ENCODE measurements around the gene KANSL3. TPM values are rescaled to one million over a fixed set of nuclear protein-coding genes. Genes with fewer than 3 reads are reported as not detected.

Gene KANSL3
- total and polyA plus RNA-seq, 2 experiments from 2014 or later: 15.0 to 23.9 TPM

GRCh38 chr2:96547731-96548171, 90.4 kb downstream of the KANSL3 start:
- 90% methylated on average over 6 of the region's 6 CpGs for WGBS, 2 experiments (ENCODE audit: low coverage in 1 of 2, low lambda C conversion rate in 2 of 2, missing lambda C conversion rate in 2 of 2)
- no peak for DNase-seq
- Histone ChIP-seq H2AFZ (no peak overlapping the region), H3K27me3 (replicated peaks; ENCODE audit: insufficient read depth) (no peaks in the 10 kb centered on the region), H3K9me3 (ENCODE audit: low read depth) (no peaks in the 10 kb centered on the region), H3K4me1 (ENCODE audit: insufficient read depth) (no peaks in the 10 kb centered on the region), H3F3A (ENCODE audit: insufficient read depth) (no peaks in the 10 kb centered on the region), H3K9ac (no peak overlapping the region), H3K36me3 (ENCODE audit: low read depth) (peaks cover 3% of the 10 kb centered on the region; the same call in 1 of the 2 replicates), H3K4me3 (no peak overlapping the region), H3K27ac (no peak overlapping the region), H3K9me2 (ENCODE audit: insufficient read depth) (no peaks in the 10 kb centered on the region), H4K20me1 (ENCODE audit: insufficient read depth) (no peaks in the 10 kb centered on the region), H3K4me2 (ENCODE audit: unreplicated experiment) (no peak overlapping the region), H3K79me2 (ENCODE audit: insufficient read depth) (peaks cover 39% of the 10 kb centered on the region)
- in situ Hi-C loops (cut with MboI): no loop called here
- TF ChIP-seq EZH2phosphoT487 (IDR thresholded peaks at IDR 0.05; ENCODE audit: insufficient read depth, low read depth) (no peak), EZH2 (IDR thresholded peaks at IDR 0.05; ENCODE audit: insufficient read depth, poor library complexity, severe bottlenecking) (no peak)

- no peak overlapping the region for H3K9ac ChIP-seq
- H3K9me2 ChIP-seq (ENCODE audit: insufficient read depth): no peaks in the 10 kb centered on the region
- no peak overlapping the region for H3K4me3 ChIP-seq
- H3K27me3 ChIP-seq (replicated peaks; ENCODE audit: insufficient read depth): no peaks in the 10 kb centered on the region
- H3K4me2 ChIP-seq (ENCODE audit: unreplicated experiment): no peak overlapping the region
- TF ChIP-seq EZH2 (IDR thresholded peaks at IDR 0.05; ENCODE audit: insufficient read depth, poor library complexity, severe bottlenecking) (no peak), EZH2phosphoT487 (IDR thresholded peaks at IDR 0.05; ENCODE audit: insufficient read depth, low read depth) (no peak)
- WGBS, 2 experiments (ENCODE audit: low coverage in 1 of 2, low lambda C conversion rate in 2 of 2, missing lambda C conversion rate in 2 of 2): 98 to 99% methylated on average over 7 of the region's 7 CpGs
- H3K27ac ChIP-seq: no peak overlapping the region
- H3K4me1 ChIP-seq (ENCODE audit: insufficient read depth): no peaks in the 10 kb centered on the region
- H3F3A ChIP-seq (ENCODE audit: insufficient read depth): no peaks in the 10 kb centered on the region
- no peak overlapping the region for H2AFZ ChIP-seq
- no peaks in the 10 kb centered on the region for H3K9me3 ChIP-seq (ENCODE audit: low read depth)
- in situ Hi-C loops (cut with MboI): no loop called here
- peaks cover 3% of the 10 kb centered on the region; the same call in 1 of the 2 replicates for H3K36me3 ChIP-seq (ENCODE audit: low read depth)
- peaks cover 40% of the 10 kb centered on the region for H3K79me2 ChIP-seq (ENCODE audit: insufficient read depth)
- DNase-seq: no peak
- no peaks in the 10 kb centered on the region for H4K20me1 ChIP-seq (ENCODE audit: insufficient read depth)
Measured at GRCh38 chr2:96547203-96547641, 90.9 kb downstream of the KANSL3 start.

- in situ Hi-C loops (cut with MboI): no loop called here
- WGBS, 2 experiments (ENCODE audit: low coverage in 1 of 2, low lambda C conversion rate in 2 of 2, missing lambda C conversion rate in 2 of 2): 74 to 81% methylated on average over 8 of the region's 8 CpGs
- H3K79me2 ChIP-seq (ENCODE audit: insufficient read depth): peaks cover 40% of the 10 kb centered on the region
- peaks cover under 1% of the 10 kb centered on the region; the same call in 1 of the 2 replicates for H3K4me1 ChIP-seq (ENCODE audit: insufficient read depth)
- no peaks in the 10 kb centered on the region for H4K20me1 ChIP-seq (ENCODE audit: insufficient read depth)
- H3K27me3 ChIP-seq (replicated peaks; ENCODE audit: insufficient read depth): no peaks in the 10 kb centered on the region
- H2AFZ ChIP-seq: no peak overlapping the region
- TF ChIP-seq EZH2 (IDR thresholded peaks at IDR 0.05; ENCODE audit: insufficient read depth, poor library complexity, severe bottlenecking) (no peak), EZH2phosphoT487 (IDR thresholded peaks at IDR 0.05; ENCODE audit: insufficient read depth, low read depth) (no peak)
- H3K4me2 ChIP-seq (ENCODE audit: unreplicated experiment): no peak overlapping the region
- DNase-seq: no peak
- no peak overlapping the region for H3K9ac ChIP-seq
- no peaks in the 10 kb centered on the region for H3F3A ChIP-seq (ENCODE audit: insufficient read depth)
- H3K9me2 ChIP-seq (ENCODE audit: insufficient read depth): no peaks in the 10 kb centered on the region
- H3K27ac ChIP-seq: no peak overlapping the region
- no peak overlapping the region for H3K4me3 ChIP-seq
- peaks cover 3% of the 10 kb centered on the region; the same call in 1 of the 2 replicates for H3K36me3 ChIP-seq (ENCODE audit: low read depth)
- H3K9me3 ChIP-seq (ENCODE audit: low read depth): no peaks in the 10 kb centered on the region
Measured at GRCh38 chr2:96546797-96547196, 91.3 kb downstream of the KANSL3 start.

GRCh38 chr2:96546321-96546720, 91.8 kb downstream of the KANSL3 start:
- 97% methylated on average over 5 of the region's 5 CpGs for WGBS, 2 experiments (ENCODE audit: low coverage in 1 of 2, low lambda C conversion rate in 2 of 2, missing lambda C conversion rate in 2 of 2)
- in situ Hi-C loops (cut with MboI): no loop called here
- peaks cover 40% of the 10 kb centered on the region for H3K79me2 ChIP-seq (ENCODE audit: insufficient read depth)

More at GRCh38 chr2:96546321-96546720, 91.8 kb downstream of the KANSL3 start:
- Histone ChIP-seq H3K9ac (no peak overlapping the region), H3K9me3 (ENCODE audit: low read depth) (no peaks in the 10 kb centered on the region), H3K4me3 (no peak overlapping the region), H3K27ac (no peak overlapping the region), H3F3A (ENCODE audit: insufficient read depth) (peaks cover 5% of the 10 kb centered on the region; the same call in 1 of the 2 replicates), H3K4me2 (ENCODE audit: unreplicated experiment) (no peak overlapping the region), H2AFZ (no peak overlapping the region), H3K36me3 (ENCODE audit: low read depth) (peaks cover 3% of the 10 kb centered on the region; the same call in 1 of the 2 replicates), H3K4me1 (ENCODE audit: insufficient read depth) (peaks cover 5% of the 10 kb centered on the region; the same call in 1 of the 2 replicates), H3K9me2 (ENCODE audit: insufficient read depth) (no peaks in the 10 kb centered on the region), H4K20me1 (ENCODE audit: insufficient read depth) (no peaks in the 10 kb centered on the region), H3K27me3 (replicated peaks; ENCODE audit: insufficient read depth) (no peaks in the 10 kb centered on the region)
- TF ChIP-seq EZH2phosphoT487 (IDR thresholded peaks at IDR 0.05; ENCODE audit: insufficient read depth, low read depth): no peak
- no peak for TF ChIP-seq EZH2 (IDR thresholded peaks at IDR 0.05; ENCODE audit: insufficient read depth, poor library complexity, severe bottlenecking)
- DNase-seq: no peak

Other genes starting within 250 kb of the KANSL3 start
- not detected in 2 replicates for gene NEURL3, start 133.0 kb downstream of the KANSL3 start, total RNA-seq (2014; rRNA removed; shearing (Covaris generic))
- gene NEURL3, start 133.0 kb downstream of the KANSL3 start, polyA plus RNA-seq (2016; fragmentation: Nextera tagmentation; extraction: Ambion mirVana): not detected in 2 replicates
- gene ARID5A, start 101.6 kb downstream of the KANSL3 start, total RNA-seq (2014; rRNA removed; shearing (Covaris generic)): 11.6 and 15.2 TPM in 2 replicates
- gene ARID5A, start 101.6 kb downstream of the KANSL3 start, polyA plus RNA-seq (2016; fragmentation: Nextera tagmentation; extraction: Ambion mirVana): 19.5 and 20.8 TPM in 2 replicates
- under 0.01 TPM in 1 of 2 replicates, not detected in the other for gene FER1L5, start 4.5 kb upstream of the KANSL3 start, total RNA-seq (2014; rRNA removed; shearing (Covaris generic))
- gene FER1L5, start 4.5 kb upstream of the KANSL3 start, polyA plus RNA-seq (2016; fragmentation: Nextera tagmentation; extraction: Ambion mirVana): 0.05 and 0.08 TPM in 2 replicates
- 24.6 and 29.5 TPM in 2 replicates for gene LMAN2L, start 101.8 kb upstream of the KANSL3 start, total RNA-seq (2014; rRNA removed; shearing (Covaris generic))
- 22.3 and 25.5 TPM in 2 replicates for gene LMAN2L, start 101.8 kb upstream of the KANSL3 start, polyA plus RNA-seq (2016; fragmentation: Nextera tagmentation; extraction: Ambion mirVana)
- 4.8 and 6.1 TPM in 2 replicates for gene CNNM4, start 122.6 kb upstream of the KANSL3 start, total RNA-seq (2014; rRNA removed; shearing (Covaris generic))
- gene CNNM4, start 122.6 kb upstream of the KANSL3 start, polyA plus RNA-seq (2016; fragmentation: Nextera tagmentation; extraction: Ambion mirVana): 2.4 and 2.8 TPM in 2 replicates
- gene CNNM3, start 178.0 kb upstream of the KANSL3 start, total RNA-seq (2014; rRNA removed; shearing (Covaris generic)): 5.0 and 5.2 TPM in 2 replicates
- 0.94 and 0.98 TPM in 2 replicates for gene CNNM3, start 178.0 kb upstream of the KANSL3 start, polyA plus RNA-seq (2016; fragmentation: Nextera tagmentation; extraction: Ambion mirVana)
- gene ANKRD23, start 205.7 kb upstream of the KANSL3 start, total RNA-seq (2014; rRNA removed; shearing (Covaris generic)): 0.76 and 1.1 TPM in 2 replicates
- 0.95 and 1.4 TPM in 2 replicates for gene ANKRD23, start 205.7 kb upstream of the KANSL3 start, polyA plus RNA-seq (2016; fragmentation: Nextera tagmentation; extraction: Ambion mirVana)
- 5.3 and 10.9 TPM in 2 replicates for gene ANKRD39, start 219.7 kb upstream of the KANSL3 start, total RNA-seq (2014; rRNA removed; shearing (Covaris generic))
- gene ANKRD39, start 219.7 kb upstream of the KANSL3 start, polyA plus RNA-seq (2016; fragmentation: Nextera tagmentation; extraction: Ambion mirVana): 12.3 and 14.4 TPM in 2 replicates
- 21.0 and 24.3 TPM in 2 replicates for gene SEMA4C, start 231.8 kb upstream of the KANSL3 start, total RNA-seq (2014; rRNA removed; shearing (Covaris generic))
- gene SEMA4C, start 231.8 kb upstream of the KANSL3 start, polyA plus RNA-seq (2016; fragmentation: Nextera tagmentation; extraction: Ambion mirVana): 5.1 and 5.5 TPM in 2 replicates